Stimulated activated CD4-positive, alpha-beta T cell treated with anti-CD3 and anti-CD28 coated beads, Interleukin-15, amount 100 ng/mL, for 24 hours (primary cell): ENCODE results near the gene PILRA.
A peak's percentile ranks its signal among the peaks of the same experiment; 100 is the strongest.
"Not testable (repeated sequence)": the region's sequence is repeated elsewhere in the genome, so short reads cannot be mapped to it uniquely, and the experiment has no call there.

Experiments
- DNase-seq: peaks from one replicate; pipeline ENCODE4 v3.0.0-alpha.2; 2020

Gene PILRA

DNA sequence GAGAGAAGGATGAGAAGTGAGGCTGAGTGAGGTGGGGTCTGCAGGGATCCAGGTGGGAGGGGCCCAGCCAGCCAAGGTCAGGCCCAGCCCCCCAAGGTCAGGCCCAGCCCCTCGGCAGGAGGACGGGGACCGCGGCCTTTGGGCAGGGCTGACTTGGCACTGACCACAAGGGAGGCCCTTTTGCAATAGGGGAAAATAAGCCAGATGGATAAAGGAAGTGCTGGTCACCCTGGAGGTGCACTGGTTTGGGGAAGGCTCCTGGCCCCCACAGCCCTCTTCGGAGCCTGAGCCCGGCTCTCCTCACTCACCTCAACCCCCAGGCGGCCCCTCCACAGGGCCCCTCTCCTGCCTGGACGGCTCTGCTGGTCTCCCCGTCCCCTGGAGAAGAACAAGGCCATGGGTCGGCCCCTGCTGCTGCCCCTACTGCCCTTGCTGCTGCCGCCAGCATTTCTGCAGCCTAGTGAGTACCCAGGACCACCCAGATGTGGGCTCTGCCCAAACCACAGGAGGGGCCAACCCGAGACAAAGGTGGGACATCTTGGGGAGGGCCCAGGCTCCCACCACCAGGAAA, at the start of gene PILRA:
Gene PILRA, plus strand, starts transcription at position 227 of the 571 bp plus-strand sequence. Its CDS starts 170 bp downstream, at position 397.
- DNase-seq: no peak

GRCh38 chr7:100324194-100324593, 49.1 kb upstream of the PILRA start:
- DNase-seq: not testable (repeated sequence)

DNA sequence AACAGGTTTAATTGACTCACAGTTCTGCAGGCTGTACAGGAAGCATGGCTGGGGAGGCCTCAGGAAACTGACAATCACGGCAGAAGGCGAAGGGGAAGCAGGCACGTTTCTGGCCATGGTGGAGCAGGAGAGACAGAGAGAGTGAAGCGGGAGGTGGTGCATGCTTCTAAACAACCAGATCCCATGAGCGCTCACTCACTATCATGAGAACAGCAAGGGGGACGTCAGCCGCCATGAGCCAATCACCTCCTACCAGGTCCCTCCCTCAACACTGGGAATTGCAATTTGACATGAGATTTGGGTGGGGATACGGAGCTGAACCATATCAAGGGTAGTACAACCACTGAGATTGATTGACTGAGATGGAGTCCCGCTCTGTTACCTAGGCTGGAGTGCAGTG, 47.6 kb upstream of the PILRA start:
- not testable (repeated sequence) for DNase-seq

GRCh38 chr7:100326914-100327313, 46.4 kb upstream of the PILRA start:
- DNase-seq: not testable (repeated sequence)

- DNase-seq: peak; percentile 89
Observed at GRCh38 chr7:100335566-100336466, 37.5 kb upstream of the PILRA start.

- DNase-seq: not testable (repeated sequence)
Observed at GRCh38 chr7:100338083-100338696, 35.1 kb upstream of the PILRA start.

DNA sequence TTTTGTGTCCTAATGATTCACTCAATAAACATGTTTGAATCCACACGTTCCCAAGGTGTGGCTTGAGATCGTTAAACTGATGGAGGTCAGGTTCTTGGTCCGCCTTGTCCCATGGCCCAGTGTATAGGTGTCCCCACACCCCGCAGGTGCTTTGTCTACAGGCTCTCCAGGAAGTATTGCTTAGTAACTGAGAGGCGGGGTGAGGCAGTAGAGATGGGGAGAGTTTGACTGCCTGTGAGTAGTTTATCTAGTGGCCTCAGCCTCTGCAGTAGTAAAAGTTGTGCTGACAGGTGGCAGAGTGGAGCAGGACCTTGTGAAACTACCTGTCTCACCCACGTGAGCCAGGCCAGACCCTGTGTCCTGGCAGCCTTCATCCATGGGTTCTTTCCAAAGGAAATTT, 32.0 kb upstream of the PILRA start:
- DNase-seq: not testable (repeated sequence)

DNA sequence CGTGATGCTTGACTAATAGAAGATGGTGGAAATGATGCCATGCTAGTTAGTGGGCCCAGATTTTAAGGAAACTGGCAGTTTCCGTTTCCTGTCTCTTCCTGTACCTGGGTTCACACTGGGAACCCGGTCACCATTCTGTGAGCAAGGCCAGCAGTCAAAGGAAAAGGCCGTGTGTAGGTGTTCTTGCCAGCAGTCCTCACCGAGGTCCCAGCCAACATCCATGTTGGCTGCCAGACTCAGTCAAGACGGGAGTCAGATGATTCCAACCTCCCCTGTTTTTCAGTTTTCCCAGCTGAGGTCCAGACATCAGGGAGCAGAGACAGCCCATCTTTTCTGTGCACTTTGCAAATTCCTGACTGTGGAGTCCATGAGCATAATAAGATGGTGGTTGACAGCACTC, 30.5 kb upstream of the PILRA start:
- DNase-seq: no peak

DNA sequence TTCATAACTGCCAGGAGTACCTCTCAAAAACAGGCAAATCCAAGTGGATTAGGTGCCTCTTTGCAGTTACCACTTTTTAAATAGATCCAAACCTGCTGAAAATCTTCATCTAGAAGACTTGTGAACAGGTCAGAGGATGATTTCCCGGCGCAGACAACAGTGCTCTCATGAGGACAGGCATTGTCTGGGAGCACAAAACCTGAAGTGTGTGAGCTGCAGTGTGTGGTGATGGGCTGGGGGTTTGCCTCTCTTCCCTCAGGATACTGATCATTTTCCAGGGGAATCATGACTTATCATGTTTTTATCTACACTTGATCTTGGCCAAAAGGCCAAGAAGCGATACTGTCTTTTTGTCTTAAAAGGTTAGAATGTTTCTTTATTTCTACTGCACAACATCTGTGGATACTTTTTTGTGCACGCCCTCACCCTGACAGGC, 29.1 kb upstream of the PILRA start:
- not testable (repeated sequence) for DNase-seq

DNA sequence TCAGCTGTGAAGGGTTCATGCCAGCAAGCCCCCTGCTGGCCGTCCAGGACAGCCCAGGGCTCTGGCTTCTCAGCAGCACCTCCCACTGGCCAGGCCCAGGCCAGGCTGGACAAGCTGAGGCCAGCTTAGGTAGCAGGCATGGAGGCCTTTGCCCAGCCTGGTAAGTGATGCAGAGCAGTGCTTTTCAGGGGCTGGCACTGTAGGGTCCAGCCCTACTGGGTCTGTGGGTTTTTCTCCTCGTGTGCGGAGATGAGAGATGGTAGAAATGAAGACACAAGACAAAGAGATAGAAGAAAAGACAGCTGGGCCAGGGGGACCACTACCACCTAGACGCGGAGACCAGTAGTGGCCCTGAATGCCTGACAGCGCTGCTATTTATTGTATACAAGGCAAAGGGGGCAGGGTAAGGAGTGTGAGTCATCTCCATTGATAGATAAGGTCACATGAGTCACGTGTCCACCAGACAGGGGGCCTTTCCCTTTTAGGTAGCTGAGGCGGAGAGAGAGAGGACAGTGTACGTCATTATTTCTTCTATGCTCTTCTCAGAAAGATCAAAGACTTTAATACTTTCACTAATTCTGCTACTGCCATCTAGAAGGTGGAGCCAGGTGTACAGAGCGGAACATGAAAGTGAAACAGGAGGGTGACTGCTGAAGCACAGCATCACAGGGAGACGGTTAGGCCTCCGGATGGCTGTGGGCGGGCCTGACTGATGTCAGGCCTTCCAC, 28.6 kb upstream of the PILRA start:
- DNase-seq: peak; percentile 85

- peak; percentile 76 for DNase-seq
Observed at GRCh38 chr7:100345288-100345672, 28.0 kb upstream of the PILRA start.

DNA sequence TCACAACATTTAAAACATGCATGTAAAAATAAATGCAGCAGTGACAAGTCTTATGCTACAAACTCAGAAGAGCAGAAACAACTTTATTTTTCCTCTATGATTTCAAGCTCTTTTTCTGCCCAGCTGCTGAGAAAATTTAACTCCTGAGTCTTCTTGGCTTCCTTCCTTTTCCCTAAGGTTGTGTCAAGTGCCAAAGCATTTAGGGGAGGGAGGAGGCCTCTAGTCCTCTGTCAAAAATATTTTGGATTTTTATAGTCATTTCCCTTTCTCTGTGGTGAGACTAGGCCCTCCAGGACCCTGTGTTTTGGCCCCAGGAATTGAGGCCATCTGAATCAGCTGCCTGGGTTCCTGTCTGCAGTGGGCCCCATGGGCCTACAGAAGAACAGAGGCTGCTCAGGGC, 26.4 kb upstream of the PILRA start:
- DNase-seq: no peak

GRCh38 chr7:100348805-100349204, 24.5 kb upstream of the PILRA start:
- DNase-seq: no peak

DNA sequence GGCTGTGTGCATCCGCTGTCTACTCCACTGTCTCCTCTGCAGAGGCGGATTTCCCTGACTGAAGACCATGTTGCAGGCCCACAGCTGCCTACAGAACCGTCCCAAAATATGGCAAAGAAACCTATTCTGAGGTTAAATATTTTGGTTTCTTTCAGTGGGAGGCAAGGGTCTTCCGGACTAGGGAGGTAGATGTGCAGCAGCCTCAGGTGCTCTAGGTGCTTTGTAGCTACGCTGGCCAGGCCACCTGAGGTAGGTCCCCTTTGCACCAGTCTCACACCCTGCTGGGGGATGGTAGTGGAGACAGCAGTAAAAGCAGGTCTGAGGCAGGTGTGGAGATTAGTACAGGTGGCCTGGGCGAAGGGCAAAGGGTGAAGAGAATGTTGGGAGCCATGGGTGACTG, 23.5 kb upstream of the PILRA start:
- no peak for DNase-seq

DNA sequence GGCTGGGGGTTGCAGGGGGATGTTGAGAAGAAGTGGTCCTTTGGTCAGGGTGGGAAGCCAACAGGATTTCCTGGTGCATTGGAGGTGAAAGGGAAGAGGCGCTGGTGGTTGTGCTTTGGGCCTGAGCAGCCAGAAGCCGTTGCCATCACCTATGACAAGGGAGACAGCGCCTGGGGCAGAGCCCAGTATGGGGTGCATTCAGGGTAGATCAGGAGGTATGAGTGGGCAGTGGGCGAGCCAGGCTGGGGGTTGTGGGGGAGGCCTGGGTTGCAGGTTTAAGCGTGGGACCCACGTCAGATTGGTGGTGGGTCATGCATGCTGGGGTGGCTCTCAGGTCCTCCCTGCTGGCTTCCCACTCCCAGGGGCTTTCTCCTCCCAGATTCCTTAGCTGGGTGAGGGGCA, 21.6 kb upstream of the PILRA start:
- DNase-seq: no peak

DNA sequence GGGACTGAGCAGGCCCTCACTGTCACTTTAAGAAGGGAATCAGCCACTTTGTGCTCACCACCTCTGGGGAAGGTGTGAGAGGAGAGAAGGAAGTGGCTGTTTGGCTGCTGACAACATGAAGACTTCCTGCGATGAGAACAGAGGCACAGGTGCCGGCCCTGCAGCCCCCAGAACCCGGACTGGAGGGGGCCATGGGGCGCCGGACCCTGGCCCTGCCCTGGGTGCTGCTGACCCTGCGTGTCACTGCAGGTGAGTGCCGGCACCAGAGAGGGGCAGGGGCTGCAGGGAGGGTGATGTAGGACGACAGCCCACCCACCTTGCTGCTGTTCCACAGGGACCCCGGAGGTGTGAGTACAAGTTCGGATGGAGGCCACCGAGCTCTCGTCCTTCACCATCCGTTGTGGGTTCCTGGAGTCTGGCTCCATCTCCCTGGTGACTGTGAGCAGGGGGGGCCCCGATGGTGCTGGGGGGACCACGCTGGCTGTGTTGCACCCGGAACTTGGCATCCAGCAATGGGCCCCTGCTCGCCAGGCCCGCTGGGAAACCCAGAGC, 21.0 kb upstream of the PILRA start:
- not testable (repeated sequence) for DNase-seq

DNA sequence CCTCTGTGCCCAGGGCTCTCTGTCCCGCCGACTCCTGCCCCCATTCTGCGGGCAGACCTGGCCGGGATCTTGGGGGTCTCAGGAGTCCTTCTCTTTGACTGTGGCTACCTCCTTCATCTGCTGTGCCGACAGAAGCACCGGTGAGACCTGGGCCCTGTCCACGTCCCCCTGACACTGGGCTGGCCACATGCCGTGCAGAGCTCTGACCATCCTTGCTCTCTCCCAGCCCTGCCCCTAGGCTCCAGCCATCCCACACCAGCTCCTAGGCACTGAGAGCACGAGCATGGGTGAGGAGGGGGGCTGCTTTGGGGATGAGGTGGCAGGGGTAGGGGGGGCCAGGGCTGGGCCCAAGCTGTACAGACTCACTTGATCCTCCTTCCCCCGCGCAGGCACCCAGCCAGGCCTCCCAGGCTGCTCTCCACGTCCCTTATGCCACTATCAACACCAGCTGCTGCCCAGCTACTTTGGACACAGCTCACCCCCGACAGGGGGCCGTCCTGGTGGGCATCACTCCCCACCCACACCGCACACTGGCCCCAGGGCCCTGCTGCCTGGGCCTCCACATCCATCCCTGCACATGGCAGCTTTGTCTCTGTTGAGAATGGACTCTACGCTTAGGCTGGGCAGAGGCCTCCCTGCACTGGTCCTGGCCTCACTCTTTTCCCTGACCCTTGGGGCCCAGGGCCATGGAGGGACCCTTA, 20.2 kb upstream of the PILRA start:
- DNase-seq: no peak

DNA sequence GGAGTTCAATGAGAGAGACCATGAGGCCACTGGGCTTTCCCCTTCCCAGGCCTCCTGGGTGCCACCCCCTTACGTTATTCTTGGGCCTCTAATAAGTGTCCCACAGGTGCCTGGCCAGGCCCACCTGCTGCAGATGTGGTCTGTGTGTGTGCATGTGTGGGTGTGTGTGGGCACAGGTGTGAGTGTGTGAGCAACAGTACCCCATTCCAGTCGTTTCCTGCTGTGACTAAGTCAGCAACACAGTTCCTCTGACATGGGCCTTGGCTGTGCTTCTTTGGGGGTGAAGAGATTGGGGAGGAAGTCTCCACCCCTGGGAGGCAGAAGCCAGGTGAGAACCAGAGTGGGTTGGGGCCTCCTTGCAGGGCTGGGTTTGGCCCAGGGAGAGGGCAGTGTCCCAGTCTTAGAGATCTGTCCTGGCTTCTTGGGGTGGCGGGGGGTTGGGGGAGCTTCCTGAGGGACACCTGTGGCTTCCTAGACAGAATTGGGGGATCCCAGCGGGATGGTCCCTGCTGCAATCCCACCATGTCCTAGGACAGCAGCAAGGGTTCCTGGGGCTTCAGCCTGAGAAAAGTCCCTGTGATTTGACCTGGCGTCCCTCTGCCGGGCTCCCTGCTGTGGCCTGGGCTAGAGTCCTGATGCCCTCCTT, 19.5 kb upstream of the PILRA start:
- DNase-seq: peak; percentile 56

DNA sequence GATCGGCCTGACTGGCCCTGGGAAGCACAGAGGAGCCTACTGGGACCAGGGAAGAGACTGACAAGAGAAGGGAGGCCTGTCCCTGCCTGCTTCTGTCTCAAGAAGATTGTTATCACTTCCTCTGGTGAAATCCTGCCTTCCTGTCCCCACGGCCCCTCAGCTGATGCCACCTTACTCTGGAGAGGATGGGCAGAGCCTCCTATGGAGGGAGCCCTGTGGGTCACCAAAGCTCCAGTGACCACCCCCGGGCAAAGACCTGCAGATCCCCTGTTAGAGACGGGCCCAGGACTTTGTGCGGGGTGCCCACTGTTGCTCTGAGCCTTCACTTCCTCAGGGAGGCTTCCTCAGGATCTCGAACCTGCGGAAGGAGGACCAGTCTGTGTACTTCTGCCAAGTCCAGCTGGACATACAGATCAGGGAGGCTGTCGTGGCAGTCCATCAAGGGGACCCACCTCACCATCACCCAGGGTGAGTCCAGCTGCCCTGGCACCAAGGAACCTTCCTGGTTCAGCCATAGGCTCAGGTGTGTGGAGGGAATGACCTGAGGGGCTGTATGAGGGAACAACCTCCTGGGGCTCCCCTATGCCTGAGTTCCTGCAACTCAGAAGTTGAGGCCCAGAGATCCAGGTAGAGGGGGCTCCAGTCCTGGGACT, 16.7 kb upstream of the PILRA start:
- DNase-seq: no peak

GRCh38 chr7:100357131-100357561, 16.1 kb upstream of the PILRA start:
- no peak for DNase-seq
